ENCODE measurements around the gene TLE5. TPM values are rescaled to one million over a fixed set of nuclear protein-coding genes. Genes with fewer than 3 reads are reported as not detected.

TLE5 gene
- total RNA-seq, 3 donors from 2014 or later = 427 to 664 (median 556) TPM

DNA sequence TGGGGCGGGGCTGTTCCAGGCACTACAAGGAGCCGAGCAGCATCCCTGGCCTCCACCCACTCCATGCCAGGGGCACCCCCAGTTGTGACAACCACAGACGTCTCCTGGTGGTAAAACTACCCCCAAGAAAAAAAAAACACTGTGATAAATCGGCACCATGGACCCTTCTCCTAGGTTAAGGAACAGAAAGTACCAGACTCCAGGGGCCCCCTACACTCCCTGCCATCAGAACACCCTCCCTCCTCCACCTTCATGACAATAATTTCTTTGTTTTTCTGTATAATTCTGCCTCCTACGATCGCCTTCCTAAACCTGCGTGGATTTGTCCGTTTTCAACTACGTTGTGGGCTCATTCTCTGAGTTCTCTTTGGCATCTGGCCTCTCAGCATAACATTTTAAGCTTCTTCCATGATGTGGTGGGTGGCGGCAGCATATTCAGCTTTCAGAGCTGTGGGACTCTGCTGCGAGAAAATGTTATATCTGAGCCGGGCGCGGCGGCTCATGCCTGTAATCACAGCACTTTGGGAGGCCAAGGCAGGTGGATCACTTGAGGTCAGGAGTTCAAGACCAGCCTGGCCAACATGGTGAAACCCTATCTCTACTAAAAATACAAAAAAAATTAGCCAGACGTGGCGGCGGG lies 41.9 kb downstream of the TLE5 start:
- H3K9me3 ChIP-seq = no peaks in the 10 kb centered on the region
- H3K36me3 ChIP-seq (ENCODE audit: low read depth) = no peaks in the 10 kb centered on the region
- intact Hi-C loops (cut with DNase I, micrococcal nuclease) = no loop called here
- no peak for ATAC-seq
- TF ChIP-seq, protein P1, sequence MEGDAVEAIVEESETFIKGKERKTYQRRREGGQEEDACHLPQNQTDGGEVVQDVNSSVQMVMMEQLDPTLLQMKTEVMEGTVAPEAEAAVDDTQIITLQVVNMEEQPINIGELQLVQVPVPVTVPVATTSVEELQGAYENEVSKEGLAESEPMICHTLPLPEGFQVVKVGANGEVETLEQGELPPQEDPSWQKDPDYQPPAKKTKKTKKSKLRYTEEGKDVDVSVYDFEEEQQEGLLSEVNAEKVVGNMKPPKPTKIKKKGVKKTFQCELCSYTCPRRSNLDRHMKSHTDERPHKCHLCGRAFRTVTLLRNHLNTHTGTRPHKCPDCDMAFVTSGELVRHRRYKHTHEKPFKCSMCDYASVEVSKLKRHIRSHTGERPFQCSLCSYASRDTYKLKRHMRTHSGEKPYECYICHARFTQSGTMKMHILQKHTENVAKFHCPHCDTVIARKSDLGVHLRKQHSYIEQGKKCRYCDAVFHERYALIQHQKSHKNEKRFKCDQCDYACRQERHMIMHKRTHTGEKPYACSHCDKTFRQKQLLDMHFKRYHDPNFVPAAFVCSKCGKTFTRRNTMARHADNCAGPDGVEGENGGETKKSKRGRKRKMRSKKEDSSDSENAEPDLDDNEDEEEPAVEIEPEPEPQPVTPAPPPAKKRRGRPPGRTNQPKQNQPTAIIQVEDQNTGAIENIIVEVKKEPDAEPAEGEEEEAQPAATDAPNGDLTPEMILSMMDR (IDR thresholded peaks at IDR 0.05) = no peak
- DNase-seq = no peak
- peaks cover 2% of the 10 kb centered on the region for H3K4me1 ChIP-seq (ENCODE audit: low read depth)
- no peak overlapping the region for H3K4me3 ChIP-seq

DNA sequence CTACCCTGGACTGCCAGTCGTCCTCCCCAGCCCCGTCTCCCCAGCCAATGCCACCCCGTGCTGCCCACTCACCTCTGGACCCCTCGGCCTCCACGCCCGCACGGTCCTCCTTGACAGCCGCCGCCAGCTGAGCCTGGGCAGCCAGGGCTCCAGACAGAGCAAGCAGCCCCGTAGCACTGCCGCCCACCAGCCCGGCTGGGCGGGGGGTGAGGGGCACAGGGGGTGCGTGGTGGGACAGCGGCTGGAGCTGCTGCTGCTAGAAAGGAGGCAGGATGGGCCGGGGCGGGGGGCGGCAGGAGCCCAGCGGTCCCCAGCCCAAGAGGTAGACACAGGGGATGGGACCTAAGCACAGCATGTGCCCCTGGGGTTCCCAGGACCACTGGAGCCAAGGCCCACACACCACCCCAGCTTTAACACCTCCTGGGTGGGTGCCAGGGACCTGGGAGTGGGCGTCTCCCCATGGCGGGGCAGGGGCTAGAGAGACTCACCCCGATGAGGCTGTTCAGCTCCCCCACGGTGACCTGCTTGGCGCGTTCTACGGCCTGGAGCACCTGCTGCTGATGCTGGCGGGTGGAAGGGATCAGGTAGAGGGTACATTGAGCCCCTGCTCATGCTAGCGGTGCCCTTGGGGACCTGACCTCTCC lies 43.0 kb downstream of the TLE5 start:
- intact Hi-C loops (cut with DNase I, micrococcal nuclease) = no loop called here
- no peak overlapping the region for H3K4me3 ChIP-seq
- no peaks in the 10 kb centered on the region for H3K36me3 ChIP-seq (ENCODE audit: low read depth)
- DNase-seq (no peak), ATAC-seq (no peak)
- H3K9me3 ChIP-seq = no peaks in the 10 kb centered on the region
- TF ChIP-seq, protein P1 (IDR thresholded peaks at IDR 0.05) = no peak
- H3K4me1 ChIP-seq (ENCODE audit: low read depth) = no peaks in the 10 kb centered on the region

DNA sequence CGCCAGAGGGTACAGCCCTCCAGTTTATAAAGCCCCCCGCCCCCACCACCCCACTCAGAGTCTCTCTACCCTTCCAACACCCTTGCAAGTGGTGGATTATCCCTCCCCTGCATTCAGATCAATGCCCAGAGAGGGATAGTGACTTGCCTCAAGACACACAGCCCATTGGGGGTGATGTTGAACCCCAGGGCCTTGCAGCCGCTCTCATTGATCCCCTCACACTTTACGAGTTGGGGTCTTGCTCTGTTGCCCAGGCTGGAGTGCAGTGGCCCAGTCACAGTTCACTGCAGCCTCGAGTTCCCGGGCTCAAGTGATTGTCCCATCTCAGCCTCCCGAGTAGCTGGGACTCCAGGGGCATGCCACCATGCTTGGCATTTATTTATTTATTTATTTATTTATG lies 44.4 kb downstream of the TLE5 start:
- Histone ChIP-seq H3K4me1 (ENCODE audit: low read depth) (no peaks in the 10 kb centered on the region), H3K9me3 (no peaks in the 10 kb centered on the region), H3K36me3 (ENCODE audit: low read depth) (no peaks in the 10 kb centered on the region), H3K4me3 (no peak overlapping the region)
- DNase-seq (no peak), ATAC-seq (no peak)
- intact Hi-C loops (cut with DNase I, micrococcal nuclease) = no loop called here
- TF ChIP-seq, protein P1 (IDR thresholded peaks at IDR 0.05) = no peak

DNA sequence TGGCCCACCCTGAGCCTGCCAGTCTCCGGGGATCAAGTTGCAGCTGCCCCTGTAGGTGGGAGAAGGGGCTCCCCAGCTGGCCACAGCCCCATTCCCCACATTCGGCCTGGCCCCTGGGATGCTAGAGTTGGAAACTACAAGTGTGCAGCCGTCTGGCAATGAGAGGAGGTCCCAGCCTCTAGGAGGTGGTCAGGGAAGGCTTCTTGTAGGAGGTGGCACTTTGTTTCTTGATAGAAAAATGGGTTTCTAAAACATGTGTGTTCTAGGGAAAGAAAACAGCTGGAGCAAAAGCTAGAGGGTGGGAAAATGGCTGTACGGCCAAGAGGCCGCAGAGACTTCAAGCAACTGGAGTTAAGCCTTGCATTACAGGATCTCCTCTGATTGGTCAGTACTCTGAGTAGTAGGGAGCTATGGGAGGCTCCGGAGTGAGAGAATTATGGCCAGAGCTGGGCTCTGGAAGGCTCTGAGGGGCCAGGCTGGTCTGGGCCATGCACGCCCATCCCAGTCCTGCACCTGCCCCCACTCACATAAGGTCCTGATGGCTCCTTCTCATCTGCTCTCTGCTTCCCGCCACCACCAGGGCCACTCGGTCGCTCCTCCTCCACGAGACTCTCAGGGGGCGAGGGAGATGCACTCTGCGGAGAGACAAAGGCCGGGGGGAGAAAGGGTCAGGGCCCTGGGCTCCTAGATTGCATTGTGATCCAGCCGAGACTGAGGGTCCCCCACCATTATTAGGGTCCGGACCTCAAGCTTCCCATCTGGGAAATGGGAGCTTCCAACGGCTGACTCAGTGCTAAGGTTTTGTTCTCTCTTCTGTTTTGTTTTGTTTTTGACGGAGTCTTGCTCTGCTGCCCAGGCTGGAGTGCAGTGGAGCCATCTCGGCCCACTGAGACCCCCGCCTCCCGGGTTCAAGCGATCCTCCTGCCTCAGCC lies 46.9 kb downstream of the TLE5 start:
- Histone ChIP-seq H3K9me3 (no peaks in the 10 kb centered on the region), H3K36me3 (ENCODE audit: low read depth) (no peaks in the 10 kb centered on the region), H3K4me3 (no peak overlapping the region), H3K4me1 (ENCODE audit: low read depth) (no peaks in the 10 kb centered on the region)
- intact Hi-C loops (cut with DNase I, micrococcal nuclease) = no loop called here
- TF ChIP-seq, protein P1 (IDR thresholded peaks at IDR 0.05) = no peak
- no peak for DNase-seq
- ATAC-seq = no peak

DNA sequence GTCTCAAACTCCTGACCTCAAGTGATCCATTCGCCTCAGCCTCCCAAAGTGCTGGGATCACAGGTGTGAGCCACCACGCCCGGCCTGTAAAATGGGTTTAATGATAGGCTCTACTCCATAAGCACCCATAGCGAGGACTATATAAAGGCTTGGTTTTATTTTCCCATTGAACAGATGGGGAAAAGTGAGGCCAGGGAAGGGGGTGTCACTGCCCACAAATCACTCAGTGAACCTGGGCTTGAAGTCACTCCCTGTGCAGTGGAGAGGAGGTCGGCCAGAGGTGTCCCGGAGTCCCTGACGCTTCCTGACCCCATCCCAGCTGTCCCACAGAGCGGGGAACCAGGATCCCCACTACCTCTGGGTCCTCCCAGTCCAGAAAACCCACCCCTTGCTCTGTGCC lies 48.2 kb downstream of the TLE5 start:
- TF ChIP-seq, protein P1 (IDR thresholded peaks at IDR 0.05) = no peak
- ATAC-seq = no peak
- no peaks in the 10 kb centered on the region for H3K4me1 ChIP-seq (ENCODE audit: low read depth)
- intact Hi-C loops (cut with DNase I, micrococcal nuclease) = no loop called here
- H3K4me3 ChIP-seq = no peak overlapping the region
- H3K36me3 ChIP-seq (ENCODE audit: low read depth) = no peaks in the 10 kb centered on the region
- no peak for DNase-seq
- H3K9me3 ChIP-seq = no peaks in the 10 kb centered on the region

Data from mucosa of descending colon (tissue), 3 donors.